GM23338 (cell line): ENCODE measurements around the gene BTRC. TPM values are rescaled to one million over a fixed set of nuclear protein-coding genes. Genes with fewer than 3 reads are reported as not detected.

Experiments used
- ATAC-seq: fragments of 200-7000 bp; cut with Tn5 transposase; 3 replicates; pipeline ENCODE4 v1.9.1; 2020
- DNase-seq: peaks from one replicate; pipeline ENCODE4 v3.0.0-alpha.2; 2015; ENCODE audit warnings: low spot score
- H2AFZ ChIP-seq: fragments of 200-600 bp; sonication (generic); 2 replicates; pipeline ENCODE4 v1.8.0; 2016; ENCODE audit warnings: antibody characterized with exemption, mild to moderate bottlenecking, moderate library complexity
- H3F3A ChIP-seq: fragments of 200-600 bp; sonication (generic); replicated peaks from 2 replicates; pipeline ENCODE4 v1.8.0; 2017; ENCODE audit warnings: antibody characterized with exemption, mixed run types, low read depth
- H3K27ac ChIP-seq: fragments of 200-600 bp; sonication (generic); 2 replicates; pipeline ENCODE4 v1.6.1; 2016; ENCODE audit warnings: low read depth
- H3K27me3 ChIP-seq: fragments of 200-600 bp; sonication (generic); 2 replicates; pipeline ENCODE4 v1.8.0; 2016; ENCODE audit warnings: mild to moderate bottlenecking, mixed run types, moderate library complexity; ENCODE audit not compliant: insufficient read depth
- H3K36me3 ChIP-seq: fragments of 200-600 bp; sonication (generic); 2 replicates; pipeline ENCODE4 v1.8.0; 2016; ENCODE audit warnings: mild to moderate bottlenecking; ENCODE audit not compliant: insufficient read depth
- H3K4me1 ChIP-seq: fragments of 200-600 bp; sonication (generic); 2 replicates; pipeline ENCODE4 v1.8.0; 2016; ENCODE audit warnings: mild to moderate bottlenecking, moderate library complexity; ENCODE audit not compliant: insufficient read depth
- H3K4me2 ChIP-seq: fragments of 200-600 bp; sonication (generic); 2 replicates; pipeline ENCODE4 v1.7.1; 2017; ENCODE audit warnings: mixed run types
- H3K4me3 ChIP-seq: fragments of 200-600 bp; sonication (generic); 2 replicates; pipeline ENCODE4 v1.6.1; 2016; ENCODE audit warnings: mixed run types
- H3K79me2 ChIP-seq: fragments of 200-600 bp; sonication (generic); replicated peaks from 2 replicates; pipeline ENCODE4 v1.8.0; 2017; ENCODE audit warnings: mild to moderate bottlenecking; ENCODE audit not compliant: insufficient read depth
- H3K9me2 ChIP-seq: fragments of 200-600 bp; sonication (generic); 2 replicates; pipeline ENCODE4 v1.8.0; 2017; ENCODE audit not compliant: insufficient read depth
- H4K20me1 ChIP-seq: fragments of 200-600 bp; sonication (generic); replicated peaks from 2 replicates; pipeline ENCODE4 v1.8.0; 2017; ENCODE audit warnings: mild to moderate bottlenecking; ENCODE audit not compliant: insufficient read depth
- H3K27ac Mint-ChIP-seq: 2 replicates; pipeline ENCODE4 v1.8.0; 2020; ENCODE audit warnings: inconsistent platforms, mild to moderate bottlenecking, moderate library complexity, mixed read lengths
- H3K27me3 Mint-ChIP-seq: 3 replicates; pipeline ENCODE4 v1.8.0; 2022; ENCODE audit warnings: low read depth, mild to moderate bottlenecking, moderate library complexity, mixed read lengths, inconsistent platforms; ENCODE audit not compliant: insufficient read depth, poor library complexity
- H3K36me3 Mint-ChIP-seq: 3 replicates; pipeline ENCODE4 v1.8.0; 2021; ENCODE audit warnings: low read depth, mild to moderate bottlenecking, inconsistent platforms, moderate library complexity, mixed read lengths
- H3K4me1 Mint-ChIP-seq: 3 replicates; pipeline ENCODE4 v1.8.0; 2020; ENCODE audit warnings: mild to moderate bottlenecking, inconsistent platforms, mixed read lengths
- H3K4me3 Mint-ChIP-seq: 3 replicates; pipeline ENCODE4 v1.8.0; 2021; ENCODE audit warnings: moderate library complexity, mild to moderate bottlenecking, inconsistent platforms, mixed read lengths
- H3K9me3 Mint-ChIP-seq: 3 replicates; pipeline ENCODE4 v1.8.0; 2020; ENCODE audit warnings: moderate library complexity, mild to moderate bottlenecking, inconsistent platforms, mixed read lengths
- CREB1 ChIP-seq: fragments of 250-450 bp; sonication (Bioruptor Pico); IDR thresholded peaks from 2 replicates; pipeline ENCODE4 v1.5.0; 2020; ENCODE audit warnings: low read depth, mild to moderate bottlenecking, moderate library complexity
- CTCF ChIP-seq, 2 experiments: fragments of 200-600 bp in 1 of 2; sonication (generic) in 1 of 2; conservative IDR thresholded peaks; 2 replicates each; pipeline versions ENCODE4 v1.5.1 to v1.6.1; 2016 to 2017; ENCODE audit warnings: antibody characterized with exemption in 2 of 2, low read depth in 2 of 2, mild to moderate bottlenecking in 2 of 2, moderate library complexity in 1 of 2
- ETS1 ChIP-seq: IDR thresholded peaks from 2 replicates; pipeline ENCODE4 v1.6.1; 2016; ENCODE audit warnings: antibody characterized with exemption
- EZH2 ChIP-seq: fragments of 200-600 bp; sonication (generic); IDR thresholded peaks from one replicate; pipeline ENCODE4 v1.8.0; 2017; ENCODE audit warnings: antibody characterized with exemption, mild to moderate bottlenecking, low read depth; ENCODE audit not compliant: unreplicated experiment
- EZH2phosphoT487 ChIP-seq: fragments of 200-600 bp; sonication (generic); IDR thresholded peaks from one replicate; pipeline ENCODE4 v1.8.1; 2018; ENCODE audit warnings: antibody characterized with exemption; ENCODE audit not compliant: unreplicated experiment
- JUNB ChIP-seq: IDR thresholded peaks from one replicate; pipeline ENCODE4 v1.6.1; 2016; ENCODE audit warnings: antibody characterized with exemption; ENCODE audit not compliant: unreplicated experiment
- NANOG ChIP-seq: IDR thresholded peaks from 2 replicates; pipeline ENCODE4 v1.6.1; 2016; ENCODE audit warnings: antibody characterized with exemption, borderline replicate concordance
- POLR2AphosphoS5 ChIP-seq: IDR thresholded peaks from 2 replicates; pipeline ENCODE4 v1.6.1; 2016; ENCODE audit warnings: antibody characterized with exemption, low read depth
- REST ChIP-seq: IDR thresholded peaks from one replicate; pipeline ENCODE4 v1.6.1; 2018; ENCODE audit warnings: antibody characterized with exemption; ENCODE audit not compliant: unreplicated experiment
- STAT1 ChIP-seq: IDR thresholded peaks from one replicate; pipeline ENCODE4 v1.6.1; 2016; ENCODE audit warnings: antibody characterized with exemption; ENCODE audit not compliant: unreplicated experiment
- ZNF114 ChIP-seq: fragments of 250-450 bp; sonication (Bioruptor Pico); IDR thresholded peaks from 2 replicates; pipeline ENCODE4 v1.5.0; 2020; ENCODE audit warnings: mild to moderate bottlenecking, moderate library complexity
- ZNF331 ChIP-seq: fragments of 250-450 bp; sonication (Bioruptor Pico); IDR thresholded peaks from 2 replicates; pipeline ENCODE4 v1.5.0; 2020; ENCODE audit warnings: low read depth, mild to moderate bottlenecking, moderate library complexity
- ZNF462 ChIP-seq: fragments of 250-450 bp; sonication (Bioruptor Pico); IDR thresholded peaks from 2 replicates; pipeline ENCODE4 v1.5.0; 2020; ENCODE audit warnings: mild to moderate bottlenecking, moderate library complexity
- polyA plus RNA-seq: library from polyadenylated mRNA; unstranded; fragments of >200 nt; fragmentation: Nextera tagmentation; extraction: Ambion mirVana; gene quantifications from 2 replicates; pipeline ENCODE4 v1.2.1, GENCODE V29; 2016
- total RNA-seq: library from RNA; depleted of rRNA; stranded (reverse); fragments of >200 nt; shearing (Covaris generic); gene quantifications from 2 replicates; pipeline ENCODE4 v1.2.3, GENCODE V29; 2014

The BTRC gene
- total and polyA plus RNA-seq, 2 experiments from 2014 or later: 10.0 to 17.5 TPM

GRCh38 chr10:101562231-101562630, 208.3 kb downstream of the BTRC start:
- no peak overlapping the region for H3K27ac Mint-ChIP-seq
- no peak overlapping the region for H2AFZ ChIP-seq
- H3K9me2 ChIP-seq: no peaks in the 10 kb centered on the region
- DNase-seq (no peak), ATAC-seq (no peak)
- peaks cover 25% of the 10 kb centered on the region for H3K27me3 Mint-ChIP-seq
- H3K4me1 Mint-ChIP-seq: peaks cover 8% of the 10 kb centered on the region
- no peaks in the 10 kb centered on the region; the same call in 2 of the 3 replicates for H3K9me3 Mint-ChIP-seq
- no peaks in the 10 kb centered on the region; the same call in 1 of the 2 replicates for H3K36me3 ChIP-seq
- H3K27ac ChIP-seq: no peak overlapping the region
- no peak overlapping the region for H3K4me3 ChIP-seq
- peaks cover 2% of the 10 kb centered on the region; the same call in 1 of the 2 replicates for H3K4me1 ChIP-seq
- H3K4me2 ChIP-seq: no peak overlapping the region
- H3K4me3 Mint-ChIP-seq: no peak overlapping the region
- peaks cover 5% of the 10 kb centered on the region; the same call in 1 of the 2 replicates for H3F3A ChIP-seq
- no peak for TF ChIP-seq ZNF462 (CRISPR knock-in tag)
- TF ChIP-seq CTCF (conservative IDR thresholded peaks at IDR 0.05; ENCODE audit: low read depth in 2 of 2): no peak
- no peak for TF ChIP-seq REST
- no peak for TF ChIP-seq EZH2
- no peak for TF ChIP-seq ZNF331 (CRISPR knock-in tag)
- TF ChIP-seq STAT1: no peak
- TF ChIP-seq EZH2phosphoT487: no peak
- no peak for TF ChIP-seq JUNB
- no peak for TF ChIP-seq ZNF114 (CRISPR knock-in tag)
- no peak for TF ChIP-seq NANOG
- no peak for TF ChIP-seq POLR2AphosphoS5
- no peak for TF ChIP-seq CREB1 (CRISPR knock-in tag)
- no peak for TF ChIP-seq ETS1
- H4K20me1 ChIP-seq: no peaks in the 10 kb centered on the region
- H3K79me2 ChIP-seq: no peaks in the 10 kb centered on the region
- H3K36me3 Mint-ChIP-seq: no peaks in the 10 kb centered on the region
- peaks cover 18% of the 10 kb centered on the region for H3K27me3 ChIP-seq
